BE2C (cell line): ENCODE data around the gene B9D2.

Experiments used
- DNase-seq: peaks from one replicate; pipeline ENCODE4 v3.0.0-alpha.2; 2020
- H3K27me3 ChIP-seq: fragments of 250-450 bp; sonication (Bioruptor Pico); 2 replicates; pipeline ENCODE4 v1.5.1; 2020; ENCODE audit warnings: mild to moderate bottlenecking
- H3K36me3 ChIP-seq: fragments of 250-450 bp; sonication (Bioruptor Pico); 2 replicates; pipeline ENCODE4 v1.5.1; 2020; ENCODE audit warnings: mild to moderate bottlenecking
- H3K4me1 ChIP-seq: fragments of 250-450 bp; sonication (Bioruptor Pico); 2 replicates; pipeline ENCODE4 v1.5.1; 2020
- H3K4me3 ChIP-seq: 2 replicates; pipeline ENCODE4 v1.5.1; 2011; ENCODE audit warnings: low read depth, low read length
- H3K9me3 ChIP-seq: fragments of 250-450 bp; sonication (Bioruptor Pico); 2 replicates; pipeline ENCODE4 v1.5.1; 2020
- CTCF ChIP-seq: IDR thresholded peaks from 2 replicates; pipeline ENCODE4 v1.5.1; 2012; ENCODE audit warnings: mild to moderate bottlenecking, low read depth, low read length

B9D2 gene

GRCh38 chr19:41344162-41344561, 19.8 kb downstream of the B9D2 start:
- Histone ChIP-seq H3K36me3 (no peaks in the 10 kb centered on the region; the same call in 1 of the 2 replicates), H3K4me3 (no peak overlapping the region), H3K27me3 (no peaks in the 10 kb centered on the region), H3K9me3 (no peaks in the 10 kb centered on the region), H3K4me1 (no peaks in the 10 kb centered on the region)
- TF ChIP-seq CTCF: no peak
- DNase-seq: no peak

- Histone ChIP-seq H3K36me3 (no peaks in the 10 kb centered on the region; the same call in 1 of the 2 replicates), H3K27me3 (no peaks in the 10 kb centered on the region), H3K4me1 (no peaks in the 10 kb centered on the region), H3K4me3 (no peak overlapping the region), H3K9me3 (no peaks in the 10 kb centered on the region)
- DNase-seq: no peak
- TF ChIP-seq CTCF: no peak
Observed at GRCh38 chr19:41341669-41342490, 22.1 kb downstream of the B9D2 start.

GRCh38 chr19:41339936-41340335, 24.0 kb downstream of the B9D2 start:
- no peaks in the 10 kb centered on the region for H3K4me1 ChIP-seq
- H3K4me3 ChIP-seq: no peak overlapping the region
- H3K9me3 ChIP-seq: no peaks in the 10 kb centered on the region
- no peak for DNase-seq
- TF ChIP-seq CTCF: no peak
- no peaks in the 10 kb centered on the region for H3K27me3 ChIP-seq
- no peaks in the 10 kb centered on the region; the same call in 1 of the 2 replicates for H3K36me3 ChIP-seq

GRCh38 chr19:41335467-41335866, 28.5 kb downstream of the B9D2 start:
- no peak for DNase-seq
- no peaks in the 10 kb centered on the region for H3K27me3 ChIP-seq
- peaks cover 3% of the 10 kb centered on the region; the same call in 1 of the 2 replicates for H3K36me3 ChIP-seq
- H3K4me1 ChIP-seq: no peaks in the 10 kb centered on the region; the same call in 1 of the 2 replicates
- no peak overlapping the region for H3K4me3 ChIP-seq
- no peaks in the 10 kb centered on the region for H3K9me3 ChIP-seq
- TF ChIP-seq CTCF: no peak

- Histone ChIP-seq H3K4me1 (no peaks in the 10 kb centered on the region; the same call in 1 of the 2 replicates), H3K9me3 (no peaks in the 10 kb centered on the region), H3K4me3 (no peak overlapping the region), H3K36me3 (peaks cover 3% of the 10 kb centered on the region; the same call in 1 of the 2 replicates), H3K27me3 (no peaks in the 10 kb centered on the region)
- DNase-seq: no peak
- no peak for TF ChIP-seq CTCF
Observed at GRCh38 chr19:41334793-41335192, 29.2 kb downstream of the B9D2 start.

GRCh38 chr19:41332468-41332867, 31.5 kb downstream of the B9D2 start:
- DNase-seq: no peak
- peaks cover 12% of the 10 kb centered on the region for H3K4me1 ChIP-seq
- peaks cover 3% of the 10 kb centered on the region; the same call in 1 of the 2 replicates for H3K36me3 ChIP-seq
- H3K9me3 ChIP-seq: no peaks in the 10 kb centered on the region
- no peaks in the 10 kb centered on the region for H3K27me3 ChIP-seq
- H3K4me3 ChIP-seq: no peak overlapping the region
- no peak for TF ChIP-seq CTCF
